HepG2 (cell line): Measurements from ENCODE around the gene EYA3. TPM values are rescaled to one million over a fixed set of nuclear protein-coding genes. Genes with fewer than 3 reads are reported as not detected.
A peak's percentile ranks its signal among the peaks of the same experiment; 100 is the strongest.

ENCODE experiments used
- ATAC-seq: fragments of 200-7000 bp; cut with Tn5 transposase; 3 replicates; pipeline ENCODE4 v1.9.1; 2020; ENCODE audit warnings: mild to moderate bottlenecking, moderate library complexity
- BruUV-seq: library from RNA; stranded (reverse); fragments of 400-500 nt; replicated peaks from 2 replicates; lab custom pipeline; 2021; lab: Mats Ljungman, UMichigan
- CTCF ChIA-PET: fragments of 300-600 bp; formaldehyde crosslinking; extraction: SDS; loops from one replicate; lab custom pipeline; 2021; ENCODE audit warnings: low total read pairs, inconsistent platforms, low intra/inter-chr PET ratio; lab: Yijun Ruan, JAX
- POLR2A ChIA-PET: fragments of 350-600 bp; sonication (Branson Sonifier 250); formaldehyde crosslinking; loops from one replicate; lab custom pipeline; 2020; ENCODE audit warnings: antibody characterized with exemption, inconsistent platforms; lab: Yijun Ruan, JAX
- DNase-seq: peaks from one replicate; pipeline ENCODE4 v3.0.0-alpha.2; 2015; ENCODE audit warnings: low spot score
- FAIRE-seq: peaks from 3 replicates; lab custom pipeline; 2011; peaks lifted over from hg19 to GRCh38; lab: Jason Lieb, UNC
- H2AFZ ChIP-seq: one replicate; pipeline ENCODE4 v1.6.1; 2011; ENCODE audit warnings: low read length, inconsistent platforms
- H3K27ac ChIP-seq: fragments of 300-600 bp; 3 replicates; pipeline ENCODE4 v1.8.0; 2011; ENCODE audit warnings: mixed run types, mild to moderate bottlenecking, mixed read lengths, low read length, inconsistent platforms; ENCODE audit not compliant: insufficient read depth; ENCODE audit errors: extremely low read length
- H3K27me3 ChIP-seq, 2 experiments: fragments of 200-600 bp in 1 of 2; 2 replicates in 1 of 2; 3 replicates in 1 of 2; pipeline versions ENCODE4 v1.6.0 to v1.8.0; 2011; ENCODE audit warnings: low read length in 2 of 2, mild to moderate bottlenecking in 2 of 2, moderate library complexity in 2 of 2, inconsistent platforms in 1 of 2; ENCODE audit not compliant: insufficient read depth in 2 of 2, control insufficient read depth in 1 of 2
- H3K36me3 ChIP-seq, 2 experiments: fragments of 200-600 bp in 1 of 2; replicated peaks in 1 of 2; 2 replicates in 1 of 2; 3 replicates in 1 of 2; pipeline versions ENCODE4 v1.5.1 to v1.8.0; 2011; ENCODE audit warnings: low read length in 2 of 2, inconsistent platforms in 1 of 2; ENCODE audit not compliant: insufficient read depth in 2 of 2, control insufficient read depth in 1 of 2
- H3K4me1 ChIP-seq: 2 replicates; pipeline ENCODE4 v1.5.1; 2012; ENCODE audit warnings: low read length, inconsistent platforms; ENCODE audit not compliant: insufficient read depth
- H3K4me2 ChIP-seq: 2 replicates; pipeline ENCODE4 v1.6.0; 2011; ENCODE audit warnings: low read depth, low read length, inconsistent platforms
- H3K4me3 ChIP-seq, 3 experiments: fragments of 200-600 bp in 1 of 3; sonication (generic), shearing (Covaris generic) in 1 of 3; replicated peaks in 1 of 3; 2 replicates each; pipeline ENCODE4 v1.5.1; 2011 to 2016; ENCODE audit warnings: low read length in 3 of 3, inconsistent platforms in 2 of 3, low read depth in 2 of 3, mild to moderate bottlenecking in 2 of 3, control low read depth in 1 of 3, mixed read lengths in 1 of 3; ENCODE audit not compliant: insufficient read depth in 1 of 3
- H3K79me2 ChIP-seq: one replicate; pipeline ENCODE4 v1.6.1; 2011; ENCODE audit warnings: low read length, inconsistent platforms; ENCODE audit not compliant: insufficient read depth
- H3K9ac ChIP-seq: 2 replicates; pipeline ENCODE4 v1.6.0; 2011; ENCODE audit warnings: mild to moderate bottlenecking, low read depth, low read length, inconsistent platforms; ENCODE audit not compliant: insufficient read depth
- H3K9me3 ChIP-seq: 2 replicates; pipeline ENCODE4 v1.5.1; 2012; ENCODE audit warnings: mild to moderate bottlenecking, low read length
- H4K20me1 ChIP-seq: 2 replicates; pipeline ENCODE4 v1.6.0; 2011; ENCODE audit warnings: inconsistent platforms, mild to moderate bottlenecking, low read length, moderate library complexity; ENCODE audit not compliant: insufficient read depth
- ATF7 ChIP-seq, 2 experiments: fragments of 450-650 bp in 1 of 2; sonication (generic) in 1 of 2; formaldehyde crosslinking in 1 of 2; IDR thresholded peaks; 2 replicates each; pipeline versions ENCODE4 v1.4.0 to v1.6.1; 2016 to 2020; ENCODE audit warnings: antibody characterized with exemption in 1 of 2, mild to moderate bottlenecking in 1 of 2, missing genetic modification reagents in 1 of 2
- CEBPB ChIP-seq: IDR thresholded peaks from 2 replicates; pipeline ENCODE4 v1.6.1; 2011; ENCODE audit warnings: low read depth, low read length, improper control_type of control experiment, borderline replicate concordance
- CEBPG ChIP-seq: IDR thresholded peaks from 2 replicates; pipeline ENCODE4 v1.6.1; 2016
- MLLT10 ChIP-seq: sonication (generic); formaldehyde crosslinking; IDR thresholded peaks from 2 replicates; pipeline ENCODE4 v1.4.0; 2020; ENCODE audit warnings: missing genetic modification reagents
- MTA3 ChIP-seq: sonication (generic); formaldehyde crosslinking; IDR thresholded peaks from 2 replicates; pipeline ENCODE4 v1.4.0; 2020; ENCODE audit warnings: missing genetic modification reagents
- STAG1 ChIP-seq: sonication (generic); formaldehyde crosslinking; IDR thresholded peaks from 2 replicates; pipeline ENCODE4 v1.4.0; 2020; ENCODE audit warnings: missing genetic modification reagents
- TAF1 ChIP-seq: sonication (generic); formaldehyde crosslinking; IDR thresholded peaks from 2 replicates; pipeline ENCODE4 v1.4.0; 2020; ENCODE audit warnings: missing genetic modification reagents
- ZNF224 ChIP-seq: sonication (generic); formaldehyde crosslinking; IDR thresholded peaks from 2 replicates; pipeline ENCODE4 v1.5.0; 2020; ENCODE audit warnings: mild to moderate bottlenecking, missing genetic modification reagents
- ZNF549 ChIP-seq: sonication (generic); formaldehyde crosslinking; IDR thresholded peaks from 2 replicates; pipeline ENCODE4 v1.5.0; 2020; ENCODE audit warnings: missing genetic modification reagents
- WGBS: methylation state at CpG from one replicate; pipeline ENCODE4 v1.1.6; 2017; ENCODE audit warnings: low lambda C conversion rate; 5-methylcytosine and 5-hydroxymethylcytosine counted together
- in situ Hi-C: cut with HindIII; loops from 2 replicates; pipeline ENCODE4 v1.10.0; 2017; ENCODE audit warnings: low pct_unique_long_range_greater_than_20kb; ENCODE audit not compliant: extremely low pct_ligation_motif_present
- intact Hi-C: fragments of 100-400 bp; cut with micrococcal nuclease; formaldehyde crosslinking; loops from one replicate; pipeline ENCODE4 v1.10.0; 2022; ENCODE audit not compliant: unreplicated experiment
- polyA plus RNA-seq, 8 experiments: library from polyadenylated mRNA; depleted of rRNA in 3 of 8; stranded (reverse) in 7 of 8; unstranded in 1 of 8; fragments of >200 nt; fragmentation: Illumina TruSeq in 4 of 8; extraction: Trizol in 4 of 8; gene quantifications; 2 replicates each; pipeline versions ENCODE4 v1.2.1 to v1.2.3, GENCODE V29; 2011 to 2016; ENCODE audit warnings: low read depth in 4 of 8, missing spikeins in 1 of 8, mixed read lengths in 1 of 8; ENCODE audit not compliant: insufficient read depth in 1 of 8
- total RNA-seq, 5 experiments: library from RNA; depleted of rRNA; stranded (reverse); fragments of >200 nt; fragmentation: Illumina TruSeq; extraction: Trizol; gene quantifications; 2 replicates each; pipeline ENCODE4 v1.2.3, GENCODE V29; 2016; ENCODE audit warnings: low read depth in 1 of 5
- TF ChIP-seq, protein P1 (sequence below): sonication (generic); formaldehyde crosslinking; conservative IDR thresholded peaks from 2 replicates; pipeline ENCODE4 v1.8.0; 2022; ENCODE audit warnings: mild to moderate bottlenecking, moderate library complexity, missing genetic modification reagents

Gene EYA3
- total and polyA plus RNA-seq, 2 of the 13 experiments (the other 11 are each of a cell fraction or from before 2014, with no cell fraction given): 13.9 to 19.7 TPM

- CTCF ChIA-PET: no interaction called here
- BruUV-seq: no TSS peak
- in situ Hi-C loops: loop anchor here (25.0 kb wide), 1 partner anchor 266 kb away; the partner anchor contains the start of gene PHACTR4
Observed at GRCh38 chr1:28096210-28097099, 8.0 kb upstream of the EYA3 start.

More at GRCh38 chr1:28096210-28097099, 8.0 kb upstream of the EYA3 start:
- TF ChIP-seq TAF1 (CRISPR knock-in tag): no peak
- TF ChIP-seq ZNF224 (CRISPR knock-in tag): no peak
- TF ChIP-seq ZNF549 (CRISPR knock-in tag): no peak
- peak; percentile 34; the same call in 1 of the 2 replicates for TF ChIP-seq ATF7 (IDR thresholded peaks at IDR 0.05)
- TF ChIP-seq ATF7 (CRISPR knock-in tag; IDR thresholded peaks at IDR 0.05): no peak
- no peak for TF ChIP-seq STAG1 (CRISPR knock-in tag)
- 0 out of 2 replicates have a peak, but pooled peaks have one; percentile 19 for TF ChIP-seq CEBPG (CRISPR knock-in tag)
- no peak for TF ChIP-seq MLLT10 (CRISPR knock-in tag)
- no peak for TF ChIP-seq MTA3 (CRISPR knock-in tag)
- TF ChIP-seq, protein P1, sequence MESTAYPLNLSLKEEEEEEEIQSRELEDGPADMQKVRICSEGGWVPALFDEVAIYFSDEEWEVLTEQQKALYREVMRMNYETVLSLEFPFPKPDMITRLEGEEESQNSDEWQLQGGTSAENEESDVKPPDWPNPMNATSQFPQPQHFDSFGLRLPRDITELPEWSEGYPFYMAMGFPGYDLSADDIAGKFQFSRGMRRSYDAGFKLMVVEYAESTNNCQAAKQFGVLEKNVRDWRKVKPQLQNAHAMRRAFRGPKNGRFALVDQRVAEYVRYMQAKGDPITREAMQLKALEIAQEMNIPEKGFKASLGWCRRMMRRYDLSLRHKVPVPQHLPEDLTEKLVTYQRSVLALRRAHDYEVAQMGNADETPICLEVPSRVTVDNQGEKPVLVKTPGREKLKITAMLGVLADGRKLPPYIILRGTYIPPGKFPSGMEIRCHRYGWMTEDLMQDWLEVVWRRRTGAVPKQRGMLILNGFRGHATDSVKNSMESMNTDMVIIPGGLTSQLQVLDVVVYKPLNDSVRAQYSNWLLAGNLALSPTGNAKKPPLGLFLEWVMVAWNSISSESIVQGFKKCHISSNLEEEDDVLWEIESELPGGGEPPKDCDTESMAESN: peak; percentile 43; the same call in 1 of the 2 replicates
- TF ChIP-seq CEBPB: peak; percentile 67; the same call in 1 of the 2 replicates
- Histone ChIP-seq H3K27me3 (no peaks in the 10 kb centered on the region), H4K20me1 (no peaks in the 10 kb centered on the region), H3K4me3 (no peak overlapping the region), H2AFZ (peak overlapping the region; percentile 78), H3K36me3 (no peaks in the 10 kb centered on the region), H3K4me1 (peaks cover 17% of the 10 kb centered on the region), H3K27ac (no peak overlapping the region), H3K79me2 (no peaks in the 10 kb centered on the region), H3K4me2 (peak overlapping the region; percentile 16; the same call in 1 of the 2 replicates), H3K9ac (no peak overlapping the region), H3K9me3 (no peaks in the 10 kb centered on the region)
- FAIRE-seq (no peak), DNase-seq (no peak), ATAC-seq (no peak)
- intact Hi-C loops: loop anchor here (10.0 kb wide), 1 partner anchor 68 kb away; no protein-coding TSS in a partner anchor
- whole genome bisulfite sequencing: 58% methylated on average over 17 of the region's 17 CpGs
- POLR2A ChIA-PET: interaction anchor here (0.9 kb wide), 1 partner anchor 9 kb away, joined by 4 read pairs; no protein-coding TSS in a partner anchor
